Testis (tissue), 3 donors: ENCODE results near the gene ZIC1. TPM values are rescaled to one million over a fixed set of nuclear protein-coding genes. Genes with fewer than 3 reads are reported as not detected.

ENCODE experiments used
- DNase-seq: peaks from one replicate; pipeline ENCODE4 v3.0.0-alpha.2; 2019
- H3K27ac ChIP-seq, 2 donors: fragments of 200-600 bp; sonication (generic); one replicate each; pipeline ENCODE4 v1.5.1; 2019
- H3K27me3 ChIP-seq: fragments of 200-600 bp; sonication (generic); one replicate; pipeline ENCODE4 v1.5.1; 2019
- H3K36me3 ChIP-seq: fragments of 200-600 bp; sonication (generic); one replicate; pipeline ENCODE4 v1.5.1; 2017; ENCODE audit warnings: low read depth; ENCODE audit errors: missing control alignments
- H3K4me1 ChIP-seq: fragments of 200-600 bp; sonication (generic); one replicate; pipeline ENCODE4 v1.5.1; 2019
- H3K4me3 ChIP-seq, 2 donors: fragments of 200-600 bp; sonication (generic); one replicate each; pipeline ENCODE4 v1.5.1; 2017 to 2019
- H3K9me3 ChIP-seq: fragments of 200-600 bp; sonication (generic); one replicate; pipeline ENCODE4 v1.5.1; 2017
- CTCF ChIP-seq, 3 experiments: fragments of 450-650 bp in 2 of 3; fragments of 200-600 bp in 1 of 3; sonication (generic) in 1 of 3; IDR thresholded peaks; one replicate each; pipeline ENCODE4 v1.5.1; 2016 to 2019; ENCODE audit warnings: antibody characterized with exemption in 3 of 3, mild to moderate bottlenecking in 2 of 3, moderate library complexity in 1 of 3
- POLR2A ChIP-seq: fragments of 450-650 bp; IDR thresholded peaks from one replicate; pipeline ENCODE4 v1.6.1; 2017; ENCODE audit warnings: antibody characterized with exemption, mild to moderate bottlenecking, moderate library complexity
- WGBS, 2 donors: methylation state at CpG; one replicate each; pipeline ENCODE4 v1.1.5; 2018; 5-methylcytosine and 5-hydroxymethylcytosine counted together
- intact Hi-C: fragments of 100-400 bp; cut with DNase I; formaldehyde crosslinking; loops from one replicate; pipeline ENCODE4 v1.15.1; 2023; ENCODE audit warnings: low total_unique reads
- polyA plus RNA-seq: library from polyadenylated mRNA; stranded (reverse); fragments of 350-450 nt; fragmentation: Illumina TruSeq; extraction: RNeasy Lipid Tissue Mini Kit (QIAGEN cat#74804); gene quantifications from one replicate; pipeline ENCODE4 v1.2.3, GENCODE V29; 2014; ENCODE audit warnings: low read depth, low replicate concordance; ENCODE audit not compliant: insufficient read depth
- total RNA-seq, 2 donors: library from RNA; depleted of rRNA; stranded (reverse); fragments of >200 nt; gene quantifications; one replicate each; pipeline ENCODE4 v1.2.3, GENCODE V29; 2016

Gene ZIC1
- total and polyA plus RNA-seq, 3 donors from 2014 or later, result 1.4 to 3.5 (median 3.3) TPM

DNA sequence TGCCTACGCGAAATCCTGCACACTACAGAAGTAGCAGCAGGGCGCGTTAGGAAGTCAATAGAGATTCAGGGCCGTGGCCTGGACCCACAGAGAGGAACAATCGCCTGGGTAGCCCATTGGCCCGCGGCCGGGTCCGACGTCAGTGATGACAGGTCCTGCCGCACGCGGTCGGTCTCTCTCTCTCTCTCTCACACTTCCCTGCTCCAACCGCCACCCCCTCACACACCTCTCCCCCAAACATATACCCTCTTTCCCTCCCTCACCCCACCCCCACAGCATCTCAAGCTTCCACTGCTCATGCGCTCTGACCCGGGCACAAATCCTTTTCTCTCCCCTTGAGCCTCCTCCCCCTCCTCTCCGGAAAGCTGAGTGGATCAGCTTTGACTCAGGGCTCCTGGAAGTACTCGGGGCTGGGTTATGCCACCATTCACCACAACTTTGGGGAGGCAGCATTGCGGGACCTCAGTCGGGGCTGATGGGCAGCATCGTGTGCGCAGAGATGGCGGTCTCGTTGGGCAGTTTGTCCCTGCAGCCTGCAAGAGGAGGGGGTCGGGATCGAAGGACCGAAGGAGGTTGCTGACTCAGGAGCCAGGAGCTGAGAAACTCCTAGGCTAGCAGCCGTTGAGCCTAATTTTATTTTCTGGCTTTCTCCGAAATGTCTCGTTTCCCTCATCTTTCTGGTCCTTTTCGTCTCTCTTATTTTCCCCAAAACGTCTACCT, 11.8 kb upstream of the ZIC1 start:
- H3K4me3 ChIP-seq, result no peak overlapping the region
- intact Hi-C loops, result no loop called here
- no peaks in the 10 kb centered on the region for H3K27me3 ChIP-seq
- no peak for TF ChIP-seq POLR2A
- no peak for TF ChIP-seq CTCF (IDR thresholded peaks at IDR 0.05)
- no peaks in the 10 kb centered on the region for H3K9me3 ChIP-seq
- H3K27ac ChIP-seq, result no peak overlapping the region
- no peaks in the 10 kb centered on the region for H3K36me3 ChIP-seq
- no peak for DNase-seq
- H3K4me1 ChIP-seq, result no peaks in the 10 kb centered on the region
- WGBS, 2 donors, result 4% methylated on average over 34 of the region's 34 CpGs

- Histone ChIP-seq H3K27ac (no peak overlapping the region), H3K4me1 (no peaks in the 10 kb centered on the region), H3K9me3 (no peaks in the 10 kb centered on the region), H3K36me3 (no peaks in the 10 kb centered on the region), H3K27me3 (no peaks in the 10 kb centered on the region), H3K4me3 (peak overlapping the region in 1 of 2 donors; percentile 2)
- intact Hi-C loops, result no loop called here
- 9 to 11% methylated on average over 43 to 46 of the region's 46 CpGs for WGBS, 2 donors
- DNase-seq, result no peak
- TF ChIP-seq POLR2A (no peak), CTCF (IDR thresholded peaks at IDR 0.05) (no peak)
Measured at GRCh38 chr3:147397875-147398812, 11.0 kb upstream of the ZIC1 start.

DNA sequence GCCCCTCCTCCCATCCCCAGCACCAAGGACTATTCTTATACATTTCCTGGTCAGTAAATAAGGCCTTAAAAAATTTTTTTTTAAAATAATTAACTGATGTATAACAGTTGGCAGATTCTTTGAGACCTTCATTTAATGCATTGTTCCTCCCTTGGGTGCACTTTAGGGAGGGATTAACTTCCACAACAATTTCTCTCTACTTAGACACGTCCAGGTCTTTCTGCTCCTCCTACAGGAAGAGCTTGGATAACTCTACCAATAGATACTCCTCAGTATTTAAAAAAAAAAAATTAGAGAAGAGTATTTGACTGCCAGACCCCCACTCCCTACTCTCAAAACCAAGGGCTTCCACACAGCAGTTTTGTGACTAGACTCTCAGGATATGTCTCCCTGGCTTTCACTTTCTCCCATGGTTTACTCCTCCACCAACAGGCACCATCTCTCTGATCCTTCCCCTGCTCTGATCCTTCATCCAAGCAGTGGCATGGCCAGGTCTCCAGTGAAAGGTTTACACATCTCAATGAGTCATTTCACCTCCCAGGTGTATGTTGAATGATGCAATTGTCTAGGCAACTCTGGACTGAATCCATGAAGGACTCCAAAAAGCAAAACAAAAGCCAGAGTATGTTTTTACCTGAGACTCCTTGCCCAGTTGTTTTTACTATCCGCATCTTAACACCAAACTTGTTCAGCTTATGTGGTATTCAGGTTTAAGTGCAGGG, 10.2 kb upstream of the ZIC1 start:
- no peaks in the 10 kb centered on the region for H3K27me3 ChIP-seq
- 58 to 62% methylated on average over 2 of the region's 2 CpGs for WGBS, 2 donors
- no peak overlapping the region for H3K4me3 ChIP-seq
- no peak for TF ChIP-seq CTCF (IDR thresholded peaks at IDR 0.05)
- TF ChIP-seq POLR2A, result no peak
- DNase-seq, result no peak
- H3K27ac ChIP-seq, result no peak overlapping the region
- no peaks in the 10 kb centered on the region for H3K9me3 ChIP-seq
- no peaks in the 10 kb centered on the region for H3K36me3 ChIP-seq
- H3K4me1 ChIP-seq, result no peaks in the 10 kb centered on the region
- intact Hi-C loops, result no loop called here

DNA sequence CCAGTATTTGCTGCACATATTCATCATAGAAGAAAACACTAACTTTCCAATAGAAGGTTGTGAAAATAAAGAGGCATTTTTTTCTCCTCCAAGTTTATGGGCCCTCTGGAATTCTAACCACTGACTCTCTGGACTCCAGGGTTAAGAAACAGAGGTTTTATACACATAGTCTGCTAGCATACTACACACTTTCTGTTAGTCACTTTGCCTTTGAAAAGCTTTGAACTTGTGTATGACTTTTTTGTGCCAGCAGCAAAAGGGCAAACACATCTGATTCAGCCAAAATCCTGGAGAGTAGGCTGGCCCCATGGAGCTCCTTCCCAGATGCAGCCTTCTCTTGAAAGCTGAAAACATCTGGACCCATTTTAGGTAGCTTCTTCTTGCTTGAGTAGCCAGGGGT, 9.1 kb upstream of the ZIC1 start:
- TF ChIP-seq POLR2A (no peak), CTCF (IDR thresholded peaks at IDR 0.05) (no peak)
- Histone ChIP-seq H3K27me3 (no peaks in the 10 kb centered on the region), H3K4me1 (no peaks in the 10 kb centered on the region), H3K36me3 (no peaks in the 10 kb centered on the region), H3K27ac (no peak overlapping the region), H3K9me3 (no peaks in the 10 kb centered on the region), H3K4me3 (no peak overlapping the region)
- intact Hi-C loops, result no loop called here
- no peak for DNase-seq
